Spinal cord (tissue), 10 donors: ENCODE results near the gene ZNF71. TPM values are rescaled to one million over a fixed set of nuclear protein-coding genes. Genes with fewer than 3 reads are reported as not detected.

Source experiments
- DNase-seq, 6 donors: peaks; one replicate each; pipeline versions ENCODE4 v3.0.0 to v3.0.0-alpha.2; 2013 to 2015; ENCODE audit warnings: low spot score in 6 of 6, low read depth in 4 of 6
- H3K27ac ChIP-seq: one replicate; pipeline ENCODE4 v1.5.1; 2013; ENCODE audit warnings: low read depth, low read length, control low read depth
- H3K27me3 ChIP-seq: one replicate; pipeline ENCODE4 v1.6.1; 2013; ENCODE audit warnings: low read length; ENCODE audit not compliant: control insufficient read depth, insufficient read depth
- H3K36me3 ChIP-seq: one replicate; pipeline ENCODE4 v1.6.1; 2013; ENCODE audit warnings: low read length; ENCODE audit not compliant: control insufficient read depth, insufficient read depth
- H3K4me1 ChIP-seq: one replicate; pipeline ENCODE4 v1.6.1; 2013; ENCODE audit warnings: low read length; ENCODE audit not compliant: control insufficient read depth, insufficient read depth
- H3K4me3 ChIP-seq: one replicate; pipeline ENCODE4 v1.5.1; 2013; ENCODE audit warnings: low read depth, low read length, control low read depth
- H3K9me3 ChIP-seq: one replicate; pipeline ENCODE4 v1.6.1; 2013; ENCODE audit warnings: low read length; ENCODE audit not compliant: control insufficient read depth, insufficient read depth
- WGBS: methylation state at CpG from one replicate; pipeline ENCODE4 v1.1.5; 2013; ENCODE audit warnings: missing lambda C conversion rate; ENCODE audit not compliant: insufficient coverage; 5-methylcytosine and 5-hydroxymethylcytosine counted together
- polyA plus RNA-seq, 2 donors: library from polyadenylated mRNA; unstranded; fragments of 120-200 nt; gene quantifications; one replicate each; pipeline ENCODE4 v1.2.1, GENCODE V29; 2013; ENCODE audit not compliant: insufficient read length in 2 of 2
- total RNA-seq, 2 donors: library from RNA; depleted of rRNA in 1 of 2; stranded (reverse); fragments of 120-200 nt in 1 of 2; fragments of >200 nt in 1 of 2; gene quantifications; one replicate each; pipeline versions ENCODE4 v1.2.3 to v1.2.4, GENCODE V29; 2013 to 2014
- donor health status: healthy.

Gene ZNF71
- total and polyA plus RNA-seq, 4 donors: 8.9 to 12.2 (median 10.3) TPM

- Histone ChIP-seq H3K36me3 (peaks cover 20% of the 10 kb centered on the region), H3K4me3 (peak overlapping the region; percentile 24), H3K27ac (no peak overlapping the region), H3K27me3 (peaks cover 6% of the 10 kb centered on the region), H3K4me1 (peaks cover 6% of the 10 kb centered on the region), H3K9me3 (peaks cover 2% of the 10 kb centered on the region)
- peak in 1 of 6 donors; percentile 80 for DNase-seq
- 7% methylated on average over 22 of the region's 25 CpGs for WGBS
Observed at GRCh38 chr19:56643460-56643955, 48.4 kb downstream of the ZNF71 start.

GRCh38 chr19:56654151-56654550 is 59.0 kb downstream of the ZNF71 start:
- no peak overlapping the region for H3K27ac ChIP-seq
- 73% methylated on average over 3 of the region's 3 CpGs for WGBS
- no peaks in the 10 kb centered on the region for H3K27me3 ChIP-seq
- no peak for DNase-seq
- no peaks in the 10 kb centered on the region for H3K4me1 ChIP-seq
- H3K4me3 ChIP-seq: no peak overlapping the region
- peaks cover 8% of the 10 kb centered on the region for H3K36me3 ChIP-seq
- no peaks in the 10 kb centered on the region for H3K9me3 ChIP-seq

GRCh38 chr19:56660381-56661107 is 65.4 kb downstream of the ZNF71 start:
- peaks cover 9% of the 10 kb centered on the region for H3K4me1 ChIP-seq
- no peaks in the 10 kb centered on the region for H3K27me3 ChIP-seq
- peaks cover 31% of the 10 kb centered on the region for H3K36me3 ChIP-seq
- H3K9me3 ChIP-seq: no peaks in the 10 kb centered on the region
- H3K4me3 ChIP-seq: no peak overlapping the region
- DNase-seq: peak in 2 of 6 donors; percentile 37 to 84
- no peak overlapping the region for H3K27ac ChIP-seq
- 14% methylated on average over 29 of the region's 32 CpGs for WGBS

- Histone ChIP-seq H3K4me3 (no peak overlapping the region), H3K27me3 (no peaks in the 10 kb centered on the region), H3K36me3 (peaks cover 32% of the 10 kb centered on the region), H3K4me1 (peaks cover 9% of the 10 kb centered on the region), H3K27ac (no peak overlapping the region), H3K9me3 (no peaks in the 10 kb centered on the region)
- DNase-seq: no peak
- WGBS: 88% methylated on average over 2 of the region's 3 CpGs
Observed at GRCh38 chr19:56661248-56661647, 66.1 kb downstream of the ZNF71 start.

- Histone ChIP-seq H3K4me3 (no peak overlapping the region), H3K9me3 (no peaks in the 10 kb centered on the region), H3K27me3 (no peaks in the 10 kb centered on the region), H3K27ac (no peak overlapping the region), H3K4me1 (peaks cover 12% of the 10 kb centered on the region), H3K36me3 (peaks cover 38% of the 10 kb centered on the region)
- DNase-seq: no peak
- WGBS: 74% methylated on average over 60 of the region's 60 CpGs
Observed at GRCh38 chr19:56663931-56664500, 68.9 kb downstream of the ZNF71 start.

GRCh38 chr19:56664511-56664910 is 69.4 kb downstream of the ZNF71 start:
- peaks cover 38% of the 10 kb centered on the region for H3K36me3 ChIP-seq
- no peaks in the 10 kb centered on the region for H3K9me3 ChIP-seq
- H3K4me1 ChIP-seq: peaks cover 14% of the 10 kb centered on the region
- no peaks in the 10 kb centered on the region for H3K27me3 ChIP-seq
- WGBS: 84% methylated on average over 43 of the region's 43 CpGs
- DNase-seq: no peak
- no peak overlapping the region for H3K4me3 ChIP-seq
- no peak overlapping the region for H3K27ac ChIP-seq

GRCh38 chr19:56667311-56667870 is 72.3 kb downstream of the ZNF71 start:
- Histone ChIP-seq H3K27ac (no peak overlapping the region), H3K9me3 (no peaks in the 10 kb centered on the region), H3K27me3 (no peaks in the 10 kb centered on the region), H3K4me3 (no peak overlapping the region), H3K36me3 (peaks cover 32% of the 10 kb centered on the region), H3K4me1 (peaks cover 24% of the 10 kb centered on the region)
- no peak for DNase-seq
- 86% methylated on average over 2 of the region's 6 CpGs for WGBS

GRCh38 chr19:56668676-56669075 is 73.6 kb downstream of the ZNF71 start:
- Histone ChIP-seq H3K4me3 (no peak overlapping the region), H3K4me1 (peaks cover 28% of the 10 kb centered on the region), H3K9me3 (no peaks in the 10 kb centered on the region), H3K27me3 (no peaks in the 10 kb centered on the region), H3K36me3 (peaks cover 24% of the 10 kb centered on the region), H3K27ac (no peak overlapping the region)
- DNase-seq: no peak
- WGBS: 76% methylated on average over 5 of the region's 9 CpGs

- WGBS: 73% methylated on average over 15 of the region's 17 CpGs
- H3K4me3 ChIP-seq: no peak overlapping the region
- H3K27me3 ChIP-seq: no peaks in the 10 kb centered on the region
- DNase-seq: no peak
- peaks cover 7% of the 10 kb centered on the region for H3K36me3 ChIP-seq
- no peaks in the 10 kb centered on the region for H3K9me3 ChIP-seq
- H3K27ac ChIP-seq: no peak overlapping the region
- peaks cover 29% of the 10 kb centered on the region for H3K4me1 ChIP-seq
Observed at GRCh38 chr19:56670401-56670960, 75.4 kb downstream of the ZNF71 start.
